WI38 (cell line): Measurements from ENCODE around the gene SPACA4.

ENCODE experiments used
- H3K4me3 ChIP-seq: 2 replicates; pipeline ENCODE4 v1.5.1; 2011; ENCODE audit warnings: low read depth, mild to moderate bottlenecking, control low read depth, low read length
- TF ChIP-seq, protein P1 (sequence below): IDR thresholded peaks from 2 replicates; pipeline ENCODE4 v1.5.1; 2012; ENCODE audit warnings: low read depth, mild to moderate bottlenecking, control low read depth, low read length

Gene SPACA4

DNA sequence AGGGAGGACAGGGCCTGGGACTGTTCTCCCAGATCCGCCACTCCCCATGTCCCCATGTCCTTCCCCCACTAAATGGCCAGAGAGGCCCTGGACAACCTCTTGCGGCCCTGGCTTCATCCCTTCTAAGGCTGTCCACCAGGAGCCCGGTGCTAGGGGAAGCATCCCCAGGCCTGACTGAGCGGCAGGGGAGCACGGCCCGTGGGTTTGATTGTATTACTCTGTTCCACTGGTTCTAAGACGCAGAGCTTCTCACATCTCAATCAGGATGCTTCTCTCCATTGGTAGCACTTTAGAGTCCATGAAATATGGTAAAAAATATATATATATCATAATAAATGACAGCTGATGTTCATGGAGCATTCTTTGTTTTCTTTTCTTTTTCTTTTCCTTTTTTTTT is 815 bp downstream of the SPACA4 start:
- no peak overlapping the region for H3K4me3 ChIP-seq
- TF ChIP-seq, protein P1, sequence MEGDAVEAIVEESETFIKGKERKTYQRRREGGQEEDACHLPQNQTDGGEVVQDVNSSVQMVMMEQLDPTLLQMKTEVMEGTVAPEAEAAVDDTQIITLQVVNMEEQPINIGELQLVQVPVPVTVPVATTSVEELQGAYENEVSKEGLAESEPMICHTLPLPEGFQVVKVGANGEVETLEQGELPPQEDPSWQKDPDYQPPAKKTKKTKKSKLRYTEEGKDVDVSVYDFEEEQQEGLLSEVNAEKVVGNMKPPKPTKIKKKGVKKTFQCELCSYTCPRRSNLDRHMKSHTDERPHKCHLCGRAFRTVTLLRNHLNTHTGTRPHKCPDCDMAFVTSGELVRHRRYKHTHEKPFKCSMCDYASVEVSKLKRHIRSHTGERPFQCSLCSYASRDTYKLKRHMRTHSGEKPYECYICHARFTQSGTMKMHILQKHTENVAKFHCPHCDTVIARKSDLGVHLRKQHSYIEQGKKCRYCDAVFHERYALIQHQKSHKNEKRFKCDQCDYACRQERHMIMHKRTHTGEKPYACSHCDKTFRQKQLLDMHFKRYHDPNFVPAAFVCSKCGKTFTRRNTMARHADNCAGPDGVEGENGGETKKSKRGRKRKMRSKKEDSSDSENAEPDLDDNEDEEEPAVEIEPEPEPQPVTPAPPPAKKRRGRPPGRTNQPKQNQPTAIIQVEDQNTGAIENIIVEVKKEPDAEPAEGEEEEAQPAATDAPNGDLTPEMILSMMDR, result no peak

DNA sequence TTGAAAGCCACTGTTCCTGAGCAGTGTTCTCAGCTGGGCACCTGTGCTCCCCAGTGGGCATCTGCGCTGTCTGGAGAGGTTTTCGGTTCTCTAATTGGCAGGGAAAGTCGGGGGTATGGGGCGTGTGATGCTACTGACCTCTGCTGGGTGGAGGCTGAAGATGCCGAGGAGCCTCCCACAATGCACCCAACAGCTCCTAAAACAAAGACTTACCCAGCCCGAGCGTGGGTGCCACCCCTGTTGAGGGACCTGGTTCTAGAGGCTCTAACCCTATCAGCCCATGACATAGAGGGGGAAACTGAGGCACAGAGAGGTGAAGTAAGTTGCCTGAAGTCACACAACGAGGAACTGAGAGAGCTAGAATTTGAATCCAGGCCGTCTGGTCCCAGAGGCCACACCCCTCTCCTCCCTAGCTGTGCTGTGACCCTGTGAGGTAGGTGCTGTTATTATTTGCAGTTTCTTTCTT is 2.3 kb downstream of the SPACA4 start:
- H3K4me3 ChIP-seq, result no peak overlapping the region
- TF ChIP-seq, protein P1, result peak; percentile 59

DNA sequence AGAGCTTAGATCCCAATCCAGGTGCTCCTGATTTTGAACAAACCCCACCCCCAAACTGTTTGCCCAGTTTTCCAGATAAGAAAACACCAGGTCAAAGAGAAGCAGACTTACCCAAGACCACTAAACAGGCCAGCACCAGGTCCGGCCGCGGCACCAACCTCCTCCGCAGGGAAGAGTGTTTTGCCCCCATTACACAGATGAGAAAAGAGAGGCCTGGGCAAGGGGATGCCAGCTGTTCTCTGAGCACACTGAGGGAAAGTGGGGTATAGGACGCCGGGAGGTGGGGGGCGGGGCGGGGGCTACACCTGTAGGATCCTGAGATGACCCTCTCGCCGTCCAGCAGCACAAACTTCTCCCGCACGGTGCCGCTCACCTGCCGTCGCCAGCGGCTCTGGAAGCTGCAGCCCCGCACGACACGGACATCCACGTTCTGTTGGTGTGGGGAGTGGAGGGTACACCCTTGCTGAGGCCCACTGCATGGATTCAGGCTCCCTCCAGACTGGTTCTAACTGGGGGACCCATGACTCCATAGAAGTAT is 3.1 kb downstream of the SPACA4 start:
- H3K4me3 ChIP-seq, result no peak overlapping the region

DNA sequence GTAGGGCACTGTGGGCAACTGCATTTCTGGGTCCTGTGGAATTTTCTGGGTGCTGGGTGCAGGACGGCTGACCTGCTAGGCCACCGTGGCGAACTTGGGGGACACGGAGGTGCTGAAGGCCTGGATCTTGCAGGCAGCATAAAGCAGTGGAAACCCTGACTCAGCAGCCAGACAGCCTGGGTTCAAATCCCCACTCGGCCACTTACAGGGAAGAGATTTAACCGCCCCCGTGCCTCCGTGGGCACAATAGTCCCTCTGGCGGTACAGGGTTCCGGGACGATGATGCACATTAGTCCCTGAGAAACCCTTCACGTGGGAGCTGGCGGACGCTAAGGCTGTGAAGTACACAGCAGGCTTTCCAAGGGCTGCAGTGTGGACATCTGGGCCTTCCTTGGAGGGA is 5.3 kb downstream of the SPACA4 start:
- H3K4me3 ChIP-seq, result no peak overlapping the region
- TF ChIP-seq, protein P1, result no peak

More for the DNA sequence above, 3.1 kb downstream of the SPACA4 start:
- TF ChIP-seq, protein P1, result no peak

DNA sequence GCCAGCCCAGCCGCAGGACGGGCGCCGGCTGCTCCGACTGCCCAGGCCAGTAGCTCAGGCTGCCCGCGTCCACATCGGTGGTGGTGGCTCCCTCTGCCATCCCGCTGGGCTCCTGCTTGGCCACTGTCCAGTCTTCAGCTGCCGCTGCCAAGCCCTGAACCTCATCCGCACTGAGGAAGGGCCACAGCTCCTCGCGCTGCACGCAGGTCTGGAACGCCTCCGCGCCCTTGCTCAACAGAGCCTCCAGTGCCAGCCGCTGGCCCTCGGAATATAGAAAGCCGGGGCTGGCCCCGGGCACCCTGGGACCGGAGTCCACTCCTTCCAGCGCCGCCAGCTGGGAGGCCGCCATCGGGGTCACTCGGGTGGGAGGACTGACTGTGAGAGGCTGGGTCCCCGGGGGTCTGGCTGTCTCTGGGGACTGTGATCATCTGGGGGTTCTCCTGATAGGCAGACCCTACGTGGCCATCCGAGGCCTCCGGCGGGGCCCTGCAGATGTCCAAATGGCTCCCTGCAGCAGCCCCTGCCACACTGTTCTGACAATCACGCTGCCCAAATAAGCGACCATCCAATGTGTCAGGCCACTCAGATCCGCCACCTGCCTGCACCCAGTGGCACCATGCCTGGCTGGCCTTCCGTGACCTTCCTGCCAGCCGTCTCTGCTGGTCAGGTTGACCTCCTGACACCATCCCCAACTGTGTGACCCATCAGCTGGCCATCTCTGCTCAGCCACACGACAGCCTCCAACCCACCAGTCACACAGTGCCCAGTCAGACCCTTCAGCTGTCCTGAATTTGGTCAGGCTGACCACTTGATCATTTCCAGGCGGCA is 6.7 kb downstream of the SPACA4 start:
- H3K4me3 ChIP-seq, result no peak overlapping the region
- TF ChIP-seq, protein P1, result no peak

DNA sequence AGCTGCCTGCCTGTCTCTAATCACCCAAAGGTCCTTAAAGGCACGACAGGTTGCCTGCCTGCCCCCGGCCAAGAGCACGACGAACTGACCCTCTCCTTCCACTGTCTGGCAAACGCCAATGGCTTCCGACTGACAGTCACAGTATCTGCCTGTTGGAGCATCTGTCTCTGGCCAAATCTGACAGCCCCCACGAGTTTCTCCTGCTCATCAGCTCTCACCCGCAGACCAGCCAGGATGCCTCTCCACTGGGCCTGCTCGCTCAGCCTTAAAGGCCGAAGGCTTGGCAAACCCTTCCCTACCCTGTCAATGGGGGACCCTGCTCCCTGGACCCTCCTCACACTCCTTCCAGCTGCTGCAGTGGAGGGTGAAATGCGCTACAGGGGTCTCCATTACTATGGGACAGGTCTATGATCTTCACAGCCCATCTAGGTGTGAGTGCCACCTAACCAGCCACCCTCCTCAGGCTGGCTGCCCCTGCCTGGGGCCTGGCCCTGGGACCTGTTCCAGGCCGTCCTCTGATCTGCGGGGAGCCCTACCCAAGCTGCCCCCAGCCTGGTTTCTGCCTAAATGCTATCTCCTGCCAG is 7.4 kb downstream of the SPACA4 start:
- no peak overlapping the region for H3K4me3 ChIP-seq
- TF ChIP-seq, protein P1, result no peak
